ENCODE measurements around the gene JPH3.

The JPH3 gene

GRCh38 chr16:87602001-87602775 lies at the start of gene JPH3:
Gene JPH3 (plus strand): TSS chr16:87602508. CDS start chr16:87603147, 639 bp downstream.
- peak; percentile 70 for DNase-seq (ENCODE audit: low spot score)

- DNase-seq (ENCODE audit: low spot score), result no peak
Observed at GRCh38 chr16:87552772-87553573, 49.3 kb upstream of the JPH3 start.

GRCh38 chr16:87554754-87555427 lies 47.4 kb upstream of the JPH3 start:
- DNase-seq (ENCODE audit: low spot score), result peak; percentile 81

- no peak for DNase-seq (ENCODE audit: low spot score)
Observed at GRCh38 chr16:87555647-87556046, 46.7 kb upstream of the JPH3 start.

GRCh38 chr16:87556941-87557459 lies 45.3 kb upstream of the JPH3 start:
- no peak for DNase-seq (ENCODE audit: low spot score)

- DNase-seq (ENCODE audit: low spot score), result no peak
Observed at GRCh38 chr16:87558682-87559081, 43.6 kb upstream of the JPH3 start.

GRCh38 chr16:87559945-87560344 lies 42.4 kb upstream of the JPH3 start:
- DNase-seq (ENCODE audit: low spot score), result no peak

GRCh38 chr16:87560428-87561199 lies 41.7 kb upstream of the JPH3 start:
- DNase-seq (ENCODE audit: low spot score), result peak; percentile 70

GRCh38 chr16:87561200-87562105 lies 40.9 kb upstream of the JPH3 start:
- no peak for DNase-seq (ENCODE audit: low spot score)

- DNase-seq (ENCODE audit: low spot score), result no peak
Observed at GRCh38 chr16:87562201-87562600, 40.1 kb upstream of the JPH3 start.

- no peak for DNase-seq (ENCODE audit: low spot score)
Observed at GRCh38 chr16:87563022-87563421, 39.3 kb upstream of the JPH3 start.

GRCh38 chr16:87563714-87564523 lies 38.4 kb upstream of the JPH3 start:
- no peak for DNase-seq (ENCODE audit: low spot score)

- DNase-seq (ENCODE audit: low spot score), result no peak
Observed at GRCh38 chr16:87564524-87564778, 37.9 kb upstream of the JPH3 start.

GRCh38 chr16:87569601-87570571 lies 32.4 kb upstream of the JPH3 start:
- no peak for DNase-seq (ENCODE audit: low spot score)

GRCh38 chr16:87570572-87570937 lies 31.8 kb upstream of the JPH3 start:
- DNase-seq (ENCODE audit: low spot score), result no peak

- peak; percentile 97 for DNase-seq (ENCODE audit: low spot score)
Observed at GRCh38 chr16:87570938-87571867, 31.1 kb upstream of the JPH3 start.

- DNase-seq (ENCODE audit: low spot score), result no peak
Observed at GRCh38 chr16:87571868-87572244, 30.5 kb upstream of the JPH3 start.

GRCh38 chr16:87572959-87573358 lies 29.3 kb upstream of the JPH3 start:
- DNase-seq (ENCODE audit: low spot score), result no peak
